Measurements from ENCODE around the gene ZNF275.
"Not testable (repeated sequence)": the region's sequence is repeated elsewhere in the genome, so short reads cannot be mapped to it uniquely, and the experiment has no call there.

The ZNF275 gene

DNA sequence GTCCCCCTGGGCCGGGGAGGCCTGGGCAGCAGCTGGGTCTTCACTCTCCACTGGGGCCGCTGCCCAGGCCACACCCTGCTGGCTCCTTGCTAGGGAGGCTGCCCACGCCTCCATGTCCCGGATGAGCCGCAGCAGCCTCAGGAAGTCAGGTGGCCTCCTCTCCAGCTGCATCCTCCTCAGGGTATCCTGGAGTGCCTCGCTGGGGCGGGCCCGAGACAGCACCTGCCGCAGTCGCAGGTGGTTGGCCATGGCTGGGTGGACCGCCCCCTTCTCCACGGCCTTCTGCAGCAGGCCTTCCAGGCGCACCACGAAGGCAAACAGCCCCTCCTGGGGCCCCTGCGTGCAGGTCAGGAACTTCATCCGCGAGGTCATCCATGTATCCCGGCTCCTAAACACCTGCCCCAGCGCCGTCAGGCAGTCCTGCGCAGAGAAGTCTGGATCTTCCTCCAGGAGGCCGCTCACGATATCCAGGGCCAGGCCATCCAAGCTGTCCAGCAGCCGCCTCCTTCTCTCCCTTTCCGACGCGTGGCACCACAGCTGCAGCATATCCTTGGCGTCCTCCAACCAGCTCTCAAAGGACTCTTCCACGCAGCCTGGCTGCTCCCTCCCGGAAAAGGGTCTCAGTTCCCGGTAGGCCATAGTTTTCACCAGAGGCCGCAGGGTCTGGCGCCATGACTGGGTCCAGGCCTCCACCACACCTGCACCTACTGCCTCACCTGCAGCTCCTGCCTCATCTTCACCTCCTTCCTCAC, 14.5 kb upstream of the ZNF275 start:
- DNase-seq, result no peak

DNA sequence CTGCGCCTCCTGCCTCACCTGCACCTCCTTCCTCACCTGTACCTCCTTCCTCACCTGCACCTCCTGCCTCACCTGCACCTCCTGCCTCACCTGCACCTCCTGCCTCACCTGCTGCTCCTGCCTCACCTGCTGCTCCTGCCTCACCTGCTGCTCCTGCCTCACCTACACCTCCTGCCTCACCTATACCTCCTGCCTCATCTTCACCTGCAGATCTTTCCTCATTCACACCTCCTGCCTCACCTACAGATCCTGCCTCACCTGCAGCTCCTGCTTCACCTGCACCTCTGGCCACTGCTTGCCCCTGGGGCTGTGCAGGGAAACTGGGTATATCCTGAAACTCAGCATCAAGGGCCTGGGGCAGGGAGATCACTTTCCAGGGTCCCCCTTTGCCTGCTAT, 13.9 kb upstream of the ZNF275 start:
- DNase-seq, result not testable (repeated sequence)

DNA sequence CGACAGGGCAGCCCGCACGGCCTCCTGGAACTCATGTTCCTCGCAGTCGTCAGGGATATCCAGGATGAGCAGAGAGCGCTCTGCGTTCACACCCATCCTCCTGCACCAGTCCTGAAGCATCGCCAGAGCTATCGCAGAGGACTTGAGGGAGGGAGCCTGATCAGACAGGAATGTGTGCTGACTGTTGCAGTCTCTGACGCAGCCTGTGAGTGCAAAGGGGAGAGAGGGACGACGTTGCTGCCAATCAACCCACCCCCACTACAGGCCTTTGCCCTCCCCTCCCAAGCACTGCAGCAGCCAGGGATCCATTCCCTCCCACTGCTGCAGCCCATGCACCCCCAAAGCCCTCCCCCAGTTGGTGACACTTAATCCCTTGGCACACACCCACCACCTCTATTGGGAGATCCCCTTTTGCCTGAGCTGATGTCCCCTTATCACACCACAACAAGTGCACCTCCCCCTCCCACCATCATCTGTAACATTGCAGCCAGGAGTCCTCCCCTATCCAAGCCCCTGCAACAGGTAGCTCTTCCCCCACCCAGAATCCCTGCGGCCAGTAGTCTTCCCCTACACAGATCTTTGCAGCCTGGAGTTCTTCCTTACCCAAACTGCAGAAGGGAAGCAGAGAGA, 13.3 kb upstream of the ZNF275 start:
- no peak for DNase-seq

DNA sequence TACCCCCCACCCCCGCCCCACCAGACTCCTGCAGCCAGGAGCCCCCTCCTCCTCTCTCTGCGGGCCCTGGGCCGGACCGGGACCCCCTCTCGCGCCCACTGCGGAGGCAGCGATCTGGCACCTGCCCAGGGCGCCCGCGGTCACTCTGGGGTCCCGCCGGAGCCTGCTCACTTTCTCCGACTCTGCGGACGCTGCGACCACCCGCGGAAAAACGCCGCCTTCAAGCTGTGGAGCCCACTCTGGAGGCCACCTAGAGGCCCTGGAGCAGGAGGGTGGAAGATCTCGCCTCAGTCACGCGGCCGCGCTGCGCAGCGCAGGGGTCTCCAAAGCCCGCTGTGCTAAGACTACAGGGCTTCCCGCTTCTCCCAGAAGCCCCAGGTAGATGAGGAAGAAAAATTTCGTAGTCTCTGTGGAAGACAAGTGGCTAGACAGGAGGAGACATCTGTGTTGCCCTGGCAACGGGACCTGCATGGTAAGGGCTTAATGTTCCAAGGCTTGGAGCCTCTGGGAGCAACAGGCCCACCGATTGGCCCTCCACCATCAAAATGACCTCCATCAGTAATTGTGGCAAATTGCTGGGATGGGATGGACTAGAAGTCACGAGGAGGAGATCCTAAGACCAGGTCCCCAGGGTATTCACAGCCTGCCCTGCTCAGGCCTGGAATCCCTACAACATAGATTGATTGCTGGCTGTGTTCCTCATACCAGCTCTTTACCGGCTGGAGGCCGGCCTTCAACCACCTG, 12.4 kb upstream of the ZNF275 start, which contains the start of gene PNMA6F:
Gene PNMA6F, minus strand, starts transcription at position 387 of the 744 bp plus-strand sequence. CDS start 1,093 bp downstream, outside the sequence.
- DNase-seq, result no peak

DNA sequence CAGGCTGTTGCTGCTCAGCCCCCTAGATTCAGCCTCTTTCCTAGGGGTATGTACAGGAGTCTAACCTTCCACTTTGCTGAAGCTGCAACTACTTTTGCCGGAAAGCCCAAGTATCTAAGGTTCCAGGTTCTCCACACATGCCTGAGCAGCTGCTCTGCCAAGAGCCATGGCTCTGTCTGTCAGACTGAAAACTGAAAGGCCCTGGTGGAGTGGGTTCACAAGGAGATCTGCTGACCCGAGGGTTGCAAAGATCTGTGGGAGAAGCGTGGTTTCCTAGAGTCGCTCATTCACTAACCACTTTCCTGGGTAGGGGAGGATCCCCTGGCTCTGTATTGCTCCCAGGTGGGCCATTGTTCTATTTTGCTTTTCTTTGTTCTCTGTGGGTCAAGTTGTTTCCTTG, 6.4 kb upstream of the ZNF275 start:
- DNase-seq, result no peak

DNA sequence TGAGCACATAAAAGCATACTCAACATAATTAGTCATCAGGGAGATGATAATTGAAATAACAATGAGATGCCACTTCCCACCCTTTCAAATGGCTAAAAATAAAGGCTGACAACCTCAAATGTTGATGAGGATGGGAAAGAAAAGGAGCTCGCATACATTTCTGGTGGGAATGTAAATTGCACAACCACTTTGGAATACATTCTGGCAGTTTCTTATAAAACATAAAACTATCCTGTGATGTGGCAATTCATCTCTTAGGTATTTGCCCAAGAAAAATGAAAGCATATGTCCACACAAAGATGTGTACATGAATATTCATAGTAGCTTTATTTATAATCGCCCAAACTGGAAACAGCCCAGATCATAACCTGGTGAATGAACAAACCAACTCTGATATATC, 687 bp upstream of the ZNF275 start:
- no peak for DNase-seq

DNA sequence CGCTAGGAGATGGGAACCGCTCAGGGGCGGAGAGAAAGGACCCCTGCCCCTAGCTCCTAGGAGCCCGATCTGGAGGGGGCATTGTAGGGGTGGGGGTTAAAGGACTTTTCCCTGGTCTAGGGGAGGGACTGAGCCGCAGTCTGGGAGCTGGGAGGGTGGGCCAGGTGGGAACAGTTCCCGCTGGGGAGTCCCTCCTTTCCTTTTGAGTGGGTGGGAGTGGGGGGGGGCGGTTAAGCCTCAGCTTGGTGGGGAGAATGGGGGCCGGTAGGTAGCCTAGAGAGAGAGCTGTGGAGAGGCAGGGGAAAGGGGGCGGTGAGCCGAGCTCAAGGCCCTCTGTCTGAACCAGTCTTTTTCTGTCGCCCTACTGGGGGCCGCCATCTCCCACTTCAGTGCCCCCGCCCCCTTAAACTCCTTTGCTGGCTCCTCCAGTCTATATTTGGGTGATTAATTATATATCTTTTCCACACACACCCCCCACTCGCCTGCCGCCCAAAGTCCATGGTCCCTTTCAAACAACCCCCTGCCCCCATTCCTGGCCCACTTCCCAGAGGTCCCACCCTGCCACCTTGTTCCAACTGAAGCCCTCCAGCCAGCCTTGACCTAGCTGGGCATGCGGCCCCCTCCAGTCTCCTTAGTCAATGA, 822 bp downstream of the ZNF275 start:
- no peak for DNase-seq

DNA sequence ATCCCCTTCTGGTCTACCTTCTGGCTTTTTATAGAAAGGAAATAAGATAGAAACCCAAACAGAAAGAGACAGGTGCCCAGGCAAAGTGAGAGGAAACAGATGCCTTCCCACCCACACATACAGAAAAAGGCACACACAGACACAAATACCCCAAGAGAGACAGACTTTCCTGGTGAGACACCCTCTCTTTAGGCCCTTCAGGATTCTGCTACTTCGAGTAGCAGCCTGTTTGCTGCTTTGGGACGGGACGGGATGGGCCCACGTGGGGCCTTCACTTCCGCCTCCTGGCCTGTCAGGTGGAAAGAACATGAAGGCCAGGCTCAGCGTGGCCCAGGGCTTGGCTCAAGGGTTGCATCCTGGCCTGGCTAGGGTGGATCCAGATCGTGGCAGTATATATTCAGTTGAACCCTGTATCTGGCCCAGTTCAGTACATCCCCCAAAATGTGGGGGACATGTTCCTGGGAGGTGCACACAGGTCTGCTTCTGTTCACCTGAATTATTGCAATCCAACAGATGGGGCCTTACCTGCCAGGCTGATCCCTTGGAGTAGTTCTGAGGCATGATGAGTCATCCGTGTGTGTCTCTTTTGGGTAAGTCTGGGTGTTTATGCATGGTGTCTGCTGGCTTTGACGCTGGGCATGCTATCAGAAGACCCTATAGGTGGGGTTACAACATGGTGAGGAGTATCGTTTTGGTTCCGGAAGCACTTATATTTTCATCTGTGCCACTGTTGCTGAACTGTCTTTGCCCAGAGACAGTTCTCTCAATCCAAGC, 2.4 kb downstream of the ZNF275 start:
- no peak for DNase-seq

DNA sequence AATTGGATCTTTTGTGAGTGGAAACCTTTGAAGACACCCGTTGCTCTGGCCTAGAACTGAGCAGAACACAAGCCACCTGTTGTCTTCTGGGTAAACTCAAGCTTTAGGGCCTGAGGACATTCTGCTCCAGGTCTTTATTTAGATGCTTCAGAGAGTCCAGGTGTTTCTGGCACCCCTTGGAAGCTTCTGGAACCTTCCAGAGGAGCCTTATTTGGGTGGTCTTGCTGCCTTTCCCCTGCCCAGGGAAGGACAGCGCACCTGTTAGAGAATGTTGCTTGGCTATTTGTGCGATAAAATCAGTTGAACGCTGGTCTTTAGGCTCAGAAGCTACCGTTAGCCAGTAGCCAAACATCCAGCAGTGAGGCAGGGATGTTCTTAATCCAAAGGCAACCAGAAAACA, 3.0 kb downstream of the ZNF275 start:
- DNase-seq, result no peak

DNA sequence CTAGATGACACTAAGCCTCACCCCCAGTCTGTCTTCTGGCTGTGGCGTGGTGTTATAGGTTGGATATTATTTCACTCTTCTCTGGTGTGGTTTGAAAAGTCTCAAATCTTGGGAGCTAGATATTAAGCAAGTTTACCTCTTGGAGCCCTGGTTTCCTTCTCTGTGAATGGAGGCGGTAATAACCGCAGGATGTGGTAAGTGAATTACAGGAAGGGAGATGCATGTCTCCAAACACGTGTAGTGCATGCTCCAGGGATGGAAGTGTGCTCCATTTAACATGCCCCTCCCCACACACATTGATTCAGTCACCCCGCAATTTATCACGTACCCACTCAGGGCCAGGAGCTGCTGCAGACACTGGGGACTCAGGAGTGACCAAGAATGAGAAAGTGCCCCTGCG, 4.9 kb downstream of the ZNF275 start:
- no peak for DNase-seq

DNA sequence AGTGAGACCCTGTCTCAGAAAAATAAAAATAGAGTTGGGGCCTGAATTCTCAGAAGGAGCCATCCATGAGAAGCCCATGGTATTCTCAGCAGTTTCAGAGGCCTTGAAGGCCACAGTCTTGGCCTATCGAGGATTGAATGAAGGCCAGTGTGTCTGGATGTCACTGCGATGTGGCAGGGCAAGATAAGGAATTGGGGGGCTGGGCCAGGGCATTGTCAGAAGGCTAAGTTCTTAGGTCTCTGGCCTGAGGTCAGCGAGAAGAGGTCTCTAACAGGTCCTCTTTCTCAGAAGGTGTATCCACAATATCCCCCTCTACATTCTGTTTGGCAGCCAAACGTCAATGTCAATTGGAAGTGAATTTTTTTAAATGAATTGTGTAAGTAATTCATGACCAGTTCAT, 5.7 kb downstream of the ZNF275 start:
- no peak for DNase-seq

DNA sequence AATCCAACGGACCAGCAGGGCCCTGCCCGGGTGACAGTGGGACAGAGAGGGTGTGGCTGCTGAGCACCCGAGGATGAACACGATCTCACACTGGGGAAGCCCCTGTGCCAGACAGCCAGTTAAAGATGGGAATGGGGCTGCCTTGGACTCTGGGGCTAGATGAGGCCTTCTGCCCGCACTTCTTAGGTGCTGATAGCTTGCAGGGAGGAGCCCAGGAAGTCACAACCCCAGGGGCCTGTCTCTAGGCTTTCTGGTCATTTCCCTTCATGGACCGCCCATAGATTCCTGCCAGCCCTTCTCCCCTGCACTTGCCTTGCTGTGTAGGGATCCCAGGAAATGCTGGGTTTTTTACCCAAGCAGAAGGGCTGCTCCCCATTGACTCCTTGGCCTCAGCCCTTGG, 6.2 kb downstream of the ZNF275 start:
- no peak for DNase-seq

DNA sequence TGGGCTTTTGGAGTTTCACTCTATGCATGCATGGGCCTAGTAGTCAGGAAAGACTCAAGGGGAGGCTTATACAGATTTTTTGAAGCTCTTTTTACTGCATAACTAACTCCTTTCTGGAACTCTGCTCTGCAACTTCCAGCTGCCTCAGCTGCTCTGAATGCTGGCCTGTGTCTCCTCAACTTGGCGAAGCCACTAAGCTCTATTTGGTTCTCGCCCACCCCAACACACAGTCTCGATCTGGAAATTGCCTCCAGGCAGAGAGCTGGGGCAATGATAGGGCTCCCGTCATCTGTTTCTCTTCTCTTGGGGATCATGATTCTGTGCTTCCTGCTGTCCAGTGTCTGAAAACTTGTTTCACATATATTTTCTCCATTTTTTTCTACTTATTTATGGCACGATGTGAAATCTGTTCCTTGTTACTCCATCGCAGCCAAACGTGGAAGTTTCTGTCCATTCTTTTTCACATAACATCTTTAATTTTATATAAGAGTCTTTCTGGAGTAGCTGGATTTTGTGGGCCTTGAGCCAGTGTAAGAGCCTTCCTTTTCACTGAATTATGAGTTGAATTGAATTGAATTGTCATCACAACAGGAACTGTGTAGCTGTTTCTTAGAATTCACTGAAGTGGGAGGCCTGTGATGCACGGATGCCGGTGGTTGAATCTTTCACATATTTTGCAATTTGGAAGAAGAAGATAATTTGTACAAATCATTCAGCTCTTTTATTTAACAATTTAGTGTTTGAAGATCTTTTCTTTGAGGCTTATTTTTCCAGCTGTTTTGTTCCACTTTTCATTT, 9.0 kb downstream of the ZNF275 start:
- DNase-seq, result no peak

DNA sequence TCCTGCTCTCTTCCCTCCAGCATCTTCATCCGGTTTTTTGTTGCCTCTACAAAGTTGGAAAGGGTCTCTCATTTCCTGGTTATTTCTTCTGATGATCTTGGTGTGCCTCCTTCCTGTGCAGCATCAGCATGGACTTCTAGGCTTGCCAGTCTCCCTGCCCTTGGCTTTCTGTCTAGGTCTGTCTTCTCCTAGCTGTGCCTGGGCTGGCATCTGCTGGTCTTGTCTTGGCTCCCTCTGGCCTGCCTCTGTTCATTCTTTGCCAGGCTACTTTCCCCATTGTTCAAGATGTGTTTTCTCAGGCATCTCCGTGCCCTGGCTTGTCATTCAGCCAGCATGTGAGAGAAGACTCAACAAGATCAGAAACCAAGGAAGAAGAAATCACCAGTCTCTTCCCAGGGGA, 9.7 kb downstream of the ZNF275 start:
- DNase-seq, result no peak

DNA sequence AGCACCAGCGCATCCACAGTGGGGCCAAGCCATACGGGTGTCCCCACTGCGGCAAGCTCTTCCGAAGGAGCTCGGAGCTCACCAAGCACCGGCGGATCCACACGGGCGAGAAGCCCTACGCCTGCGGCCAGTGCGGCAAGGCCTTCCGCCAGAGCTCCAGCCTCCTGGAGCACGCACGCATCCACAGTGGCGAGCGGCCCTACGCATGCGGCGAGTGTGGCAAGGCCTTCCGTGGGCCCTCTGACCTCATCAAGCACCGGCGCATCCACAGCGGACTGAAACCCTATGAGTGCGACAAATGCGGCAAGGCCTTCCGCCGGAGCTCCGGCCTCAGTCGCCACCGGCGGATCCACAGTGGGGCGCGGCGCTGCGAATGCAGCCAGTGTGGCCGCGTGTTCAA, 13.6 kb downstream of the ZNF275 start:
- no peak for DNase-seq

DNA sequence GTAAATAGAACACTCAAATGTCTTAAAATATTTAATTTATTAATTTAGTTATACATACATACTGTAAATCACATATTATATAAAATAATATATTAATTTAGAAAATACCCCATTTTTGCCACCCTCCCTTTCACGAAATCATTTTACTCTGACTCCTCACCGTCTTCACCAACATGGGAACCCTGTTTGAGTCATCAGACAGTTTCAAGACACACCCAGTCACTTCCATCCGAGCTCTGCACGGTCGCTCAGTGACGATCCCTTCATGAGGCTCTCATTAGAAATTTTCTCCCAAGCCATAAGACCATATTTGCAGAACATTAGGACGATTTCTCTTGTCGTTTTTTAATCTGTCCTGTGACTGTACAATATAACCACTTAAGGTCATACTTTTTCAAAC, 14.5 kb downstream of the ZNF275 start:
- no peak for DNase-seq

DNA sequence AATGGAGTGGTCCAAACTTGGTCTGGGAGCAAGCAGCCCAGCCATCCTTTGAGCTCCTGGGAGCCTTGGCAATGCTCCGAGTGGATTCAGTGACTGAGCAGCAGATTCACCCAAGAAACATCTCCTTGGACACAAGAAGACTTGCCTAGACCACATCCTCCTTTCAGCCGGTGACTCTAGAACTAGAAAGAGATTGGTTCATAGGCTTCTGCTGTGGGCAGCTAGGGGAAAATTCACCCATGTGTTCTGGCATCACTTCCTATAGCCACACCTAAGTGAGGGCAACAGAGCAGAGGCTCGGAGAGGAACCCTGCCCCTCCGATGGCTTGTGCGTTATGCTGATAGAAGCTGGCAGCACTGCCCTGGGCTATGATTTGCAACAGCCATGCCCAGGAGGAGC, 16.0 kb downstream of the ZNF275 start:
- no peak for DNase-seq

DNA sequence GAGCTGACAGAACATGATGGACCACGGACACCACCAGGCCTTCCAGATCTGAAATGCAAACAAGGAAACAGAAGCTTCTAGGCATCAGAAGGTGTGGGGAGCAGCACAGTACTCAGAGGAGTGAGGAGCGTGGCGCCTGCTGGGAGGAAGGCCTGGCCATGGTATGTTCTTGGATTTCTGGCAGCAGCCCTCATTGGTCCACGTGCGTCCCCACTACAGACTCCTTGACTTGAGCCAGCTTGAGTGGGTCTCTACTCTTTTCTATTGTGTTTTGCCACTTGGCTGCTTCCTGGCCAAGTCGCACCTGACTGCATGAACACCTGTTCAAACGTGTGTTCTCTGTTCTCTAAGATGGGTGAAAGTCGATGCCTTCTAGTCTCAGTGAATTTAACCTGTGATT, 18.0 kb downstream of the ZNF275 start:
- no peak for DNase-seq

DNA sequence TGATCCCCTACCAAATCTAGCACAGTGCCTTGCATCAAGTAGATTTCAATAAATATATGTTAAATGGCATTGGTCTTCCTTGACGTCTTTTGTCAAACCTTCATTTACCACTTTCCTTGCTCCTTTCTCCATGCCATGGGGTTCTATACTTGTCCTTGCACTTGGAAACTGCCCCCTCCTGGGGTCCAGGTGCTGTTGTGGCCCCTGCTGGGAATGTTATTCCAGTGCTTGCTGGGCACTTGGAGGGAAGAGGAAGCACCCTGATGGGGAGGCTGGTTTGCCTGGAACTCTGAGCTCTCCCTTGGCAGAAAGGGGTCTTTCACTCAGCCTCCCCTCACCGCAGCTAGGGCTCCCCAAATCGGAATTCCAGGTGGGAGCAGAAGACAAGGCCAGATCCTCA, 18.9 kb downstream of the ZNF275 start:
- DNase-seq, result no peak

DNA sequence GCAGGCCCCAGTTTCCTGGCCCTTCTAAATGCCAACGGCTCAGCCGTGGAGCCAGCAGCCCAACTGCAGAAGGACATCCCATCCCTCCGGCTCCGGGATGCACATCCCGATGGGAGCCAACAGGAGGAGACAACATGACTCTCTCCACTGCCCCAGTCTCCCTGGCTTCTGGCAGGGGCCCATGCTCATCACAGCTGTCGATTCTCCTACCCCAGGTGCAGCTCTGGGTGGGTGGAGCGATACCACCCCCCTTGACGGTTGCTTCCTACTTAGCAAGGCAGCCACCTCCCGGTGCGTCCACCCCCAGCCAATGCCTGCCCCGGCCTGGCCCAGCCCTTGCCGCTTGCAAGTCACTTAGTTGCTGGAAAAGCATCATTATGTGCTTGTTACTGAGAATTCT, 19.5 kb downstream of the ZNF275 start:
- DNase-seq, result no peak

DNA sequence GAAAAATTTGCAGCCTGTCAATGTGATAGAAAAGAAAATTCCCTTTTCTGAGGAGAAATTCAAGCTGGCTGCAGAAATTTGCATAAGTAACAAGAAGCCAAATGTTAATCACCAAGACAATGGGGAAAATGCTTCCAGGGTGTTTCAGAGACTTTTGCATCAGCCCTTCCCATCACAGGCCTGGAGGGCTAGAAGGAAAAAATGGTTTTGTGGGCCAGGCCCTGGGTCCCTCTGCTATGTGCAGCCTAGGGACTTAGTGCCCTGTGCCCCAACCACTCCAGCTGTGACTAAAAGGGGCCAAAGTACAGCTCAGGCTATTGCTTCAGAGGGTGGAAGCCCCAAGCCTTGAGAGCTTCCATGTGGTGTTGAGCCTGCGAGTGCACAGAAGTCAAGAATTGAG, 23.9 kb downstream of the ZNF275 start:
- no peak for DNase-seq

All from CD4-positive, alpha-beta T cell treated with Interleukin-17A for 4 hours (primary cell).